Measurements from ENCODE around the gene FBN1. TPM values are rescaled to one million over a fixed set of nuclear protein-coding genes. Genes with fewer than 3 reads are reported as not detected.

FBN1 gene
- total and polyA plus RNA-seq, 2 of the 13 experiments (the other 11 are each of a cell fraction or from before 2014, with no cell fraction given): 1.5 to 3.0 TPM

DNA sequence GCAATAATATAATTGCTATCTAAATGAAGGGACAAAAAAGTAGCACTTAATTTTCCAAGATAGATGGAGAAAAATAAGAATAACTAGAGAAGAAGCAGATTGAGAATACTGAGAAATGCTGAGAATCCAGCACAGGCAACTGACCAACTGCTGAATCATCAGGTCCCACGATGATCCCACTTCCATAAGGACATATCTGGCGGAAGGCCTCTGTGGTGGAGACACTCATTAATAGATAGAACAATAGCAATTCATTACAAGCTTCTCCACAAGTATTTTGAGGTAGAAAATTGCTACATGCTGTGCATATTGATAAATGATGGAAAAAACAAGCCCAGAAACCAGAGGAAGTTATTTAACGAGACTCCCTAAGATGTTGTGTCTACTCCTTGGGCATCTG, 208.3 kb downstream of the FBN1 start (continued):
- no peak for TF ChIP-seq TBX2 (CRISPR knock-in tag; IDR thresholded peaks at IDR 0.05; ENCODE audit: borderline replicate concordance)
- TF ChIP-seq GPN1 (CRISPR knock-in tag; IDR thresholded peaks at IDR 0.05; ENCODE audit: borderline replicate concordance): no peak
- TF ChIP-seq ZNF446 (CRISPR knock-in tag; IDR thresholded peaks at IDR 0.05): no peak
- TF ChIP-seq, protein P1, sequence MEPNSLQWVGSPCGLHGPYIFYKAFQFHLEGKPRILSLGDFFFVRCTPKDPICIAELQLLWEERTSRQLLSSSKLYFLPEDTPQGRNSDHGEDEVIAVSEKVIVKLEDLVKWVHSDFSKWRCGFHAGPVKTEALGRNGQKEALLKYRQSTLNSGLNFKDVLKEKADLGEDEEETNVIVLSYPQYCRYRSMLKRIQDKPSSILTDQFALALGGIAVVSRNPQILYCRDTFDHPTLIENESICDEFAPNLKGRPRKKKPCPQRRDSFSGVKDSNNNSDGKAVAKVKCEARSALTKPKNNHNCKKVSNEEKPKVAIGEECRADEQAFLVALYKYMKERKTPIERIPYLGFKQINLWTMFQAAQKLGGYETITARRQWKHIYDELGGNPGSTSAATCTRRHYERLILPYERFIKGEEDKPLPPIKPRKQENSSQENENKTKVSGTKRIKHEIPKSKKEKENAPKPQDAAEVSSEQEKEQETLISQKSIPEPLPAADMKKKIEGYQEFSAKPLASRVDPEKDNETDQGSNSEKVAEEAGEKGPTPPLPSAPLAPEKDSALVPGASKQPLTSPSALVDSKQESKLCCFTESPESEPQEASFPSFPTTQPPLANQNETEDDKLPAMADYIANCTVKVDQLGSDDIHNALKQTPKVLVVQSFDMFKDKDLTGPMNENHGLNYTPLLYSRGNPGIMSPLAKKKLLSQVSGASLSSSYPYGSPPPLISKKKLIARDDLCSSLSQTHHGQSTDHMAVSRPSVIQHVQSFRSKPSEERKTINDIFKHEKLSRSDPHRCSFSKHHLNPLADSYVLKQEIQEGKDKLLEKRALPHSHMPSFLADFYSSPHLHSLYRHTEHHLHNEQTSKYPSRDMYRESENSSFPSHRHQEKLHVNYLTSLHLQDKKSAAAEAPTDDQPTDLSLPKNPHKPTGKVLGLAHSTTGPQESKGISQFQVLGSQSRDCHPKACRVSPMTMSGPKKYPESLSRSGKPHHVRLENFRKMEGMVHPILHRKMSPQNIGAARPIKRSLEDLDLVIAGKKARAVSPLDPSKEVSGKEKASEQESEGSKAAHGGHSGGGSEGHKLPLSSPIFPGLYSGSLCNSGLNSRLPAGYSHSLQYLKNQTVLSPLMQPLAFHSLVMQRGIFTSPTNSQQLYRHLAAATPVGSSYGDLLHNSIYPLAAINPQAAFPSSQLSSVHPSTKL (CRISPR knock-in tag; IDR thresholded peaks at IDR 0.05): no peak
- TF ChIP-seq POLR2AphosphoS5 (IDR thresholded peaks at IDR 0.05; ENCODE audit: low read depth, low read length): no peak
- no peak for TF ChIP-seq BRD4 (CRISPR knock-in tag; IDR thresholded peaks at IDR 0.05)
- TF ChIP-seq SYNCRIP (IDR thresholded peaks at IDR 0.05; ENCODE audit: insufficient read depth, low read depth, low read length): no peak
- TF ChIP-seq, protein P2, sequence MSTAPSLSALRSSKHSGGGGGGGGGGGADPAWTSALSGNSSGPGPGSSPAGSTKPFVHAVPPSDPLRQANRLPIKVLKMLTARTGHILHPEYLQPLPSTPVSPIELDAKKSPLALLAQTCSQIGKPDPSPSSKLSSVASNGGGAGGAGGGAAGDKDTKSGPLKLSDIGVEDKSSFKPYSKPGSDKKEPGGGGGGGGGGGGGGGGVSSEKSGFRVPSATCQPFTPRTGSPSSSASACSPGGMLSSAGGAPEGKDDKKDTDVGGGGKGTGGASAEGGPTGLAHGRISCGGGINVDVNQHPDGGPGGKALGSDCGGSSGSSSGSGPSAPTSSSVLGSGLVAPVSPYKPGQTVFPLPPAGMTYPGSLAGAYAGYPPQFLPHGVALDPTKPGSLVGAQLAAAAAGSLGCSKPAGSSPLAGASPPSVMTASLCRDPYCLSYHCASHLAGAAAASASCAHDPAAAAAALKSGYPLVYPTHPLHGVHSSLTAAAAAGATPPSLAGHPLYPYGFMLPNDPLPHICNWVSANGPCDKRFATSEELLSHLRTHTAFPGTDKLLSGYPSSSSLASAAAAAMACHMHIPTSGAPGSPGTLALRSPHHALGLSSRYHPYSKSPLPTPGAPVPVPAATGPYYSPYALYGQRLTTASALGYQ (CRISPR knock-in tag; IDR thresholded peaks at IDR 0.05): no peak

DNA sequence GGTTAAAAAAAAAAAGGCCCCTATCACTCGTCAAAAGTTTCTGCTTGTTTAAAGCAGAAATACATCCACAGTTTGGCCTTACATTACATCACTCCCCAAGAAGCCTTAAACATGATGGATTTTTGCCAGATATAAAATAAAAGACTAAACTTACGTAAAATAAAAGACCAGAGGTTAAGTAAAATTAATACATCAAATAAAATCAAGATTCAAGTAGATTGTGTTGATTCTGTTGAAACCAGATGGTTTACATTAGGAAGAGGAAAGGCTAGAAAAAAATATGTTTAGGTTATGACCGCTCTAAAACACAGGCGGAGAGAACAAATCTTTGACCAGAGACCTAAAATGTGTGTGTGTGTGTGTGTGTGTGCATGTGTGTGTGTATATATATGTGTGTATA, 210.2 kb downstream of the FBN1 start:
- H4K20me1 ChIP-seq (ENCODE audit: insufficient read depth, low read length): no peaks in the 10 kb centered on the region
- H3K9me3 ChIP-seq (ENCODE audit: low read length): no peaks in the 10 kb centered on the region
- in situ Hi-C loops (cut with HindIII; ENCODE audit: extremely low pct_ligation_motif_present, low pct_unique_long_range_greater_than_20kb): no loop called here
- BruUV-seq (replicated peaks): no TSS peak
- WGBS (ENCODE audit: low lambda C conversion rate): 89% methylated on average over 4 of the region's 4 CpGs
- no peaks in the 10 kb centered on the region for H3K27me3 ChIP-seq (ENCODE audit: control insufficient read depth in 1 of 2, insufficient read depth in 2 of 2, low read length in 2 of 2)
- ChIA-PET CTCF (ENCODE audit: low intra/inter-chr PET ratio, low total read pairs) (no interaction called here), POLR2A (no interaction called here)
- H3K79me2 ChIP-seq (ENCODE audit: insufficient read depth, low read length): no peaks in the 10 kb centered on the region
- H3K4me2 ChIP-seq (ENCODE audit: low read depth, low read length): no peak overlapping the region
- TF ChIP-seq SP140L (CRISPR knock-in tag; IDR thresholded peaks at IDR 0.05; ENCODE audit: borderline replicate concordance): no peak
- no peak for TF ChIP-seq ZNF746 (CRISPR knock-in tag; IDR thresholded peaks at IDR 0.05)
- no peak for TF ChIP-seq ZNF564 (CRISPR knock-in tag; IDR thresholded peaks at IDR 0.05)
- no peak for TF ChIP-seq NFE2L1 (CRISPR knock-in tag; IDR thresholded peaks at IDR 0.05; ENCODE audit: borderline replicate concordance)
- no peak for TF ChIP-seq ATF1 (CRISPR knock-in tag; IDR thresholded peaks at IDR 0.05)
- no peak for FAIRE-seq
- no peak for ATAC-seq
- H3K9ac ChIP-seq (ENCODE audit: insufficient read depth, low read depth, low read length): no peak overlapping the region
- H3K36me3 ChIP-seq (replicated peaks in 1 of 2; ENCODE audit: control insufficient read depth in 1 of 2, insufficient read depth in 2 of 2, low read length in 2 of 2): no peaks in the 10 kb centered on the region
- DNase-seq (ENCODE audit: low spot score): no peak
- 0 out of 2 replicates have a peak, but pooled peaks cover 4% of the 10 kb centered on the region for H3K4me1 ChIP-seq (ENCODE audit: insufficient read depth, low read length)
- no peak overlapping the region for H3K27ac ChIP-seq (ENCODE audit: extremely low read length, insufficient read depth, low read length)
- H3K4me3 ChIP-seq (replicated peaks in 1 of 3; ENCODE audit: insufficient read depth in 1 of 3, low read depth in 2 of 3, low read length in 3 of 3): no peak overlapping the region
- no peak overlapping the region for H2AFZ ChIP-seq (ENCODE audit: low read length)
- intact Hi-C loops (cut with micrococcal nuclease; ENCODE audit: unreplicated experiment): no loop called here
